ENCODE results near the gene CALCOCO2. TPM values are rescaled to one million over a fixed set of nuclear protein-coding genes. Genes with fewer than 3 reads are reported as not detected.
"Not testable (repeated sequence)": the region's sequence is repeated elsewhere in the genome, so short reads cannot be mapped to it uniquely, and the experiment has no call there.

CALCOCO2 gene
- total RNA-seq, 1 donor from 2014 or later, result 30.3 TPM

DNA sequence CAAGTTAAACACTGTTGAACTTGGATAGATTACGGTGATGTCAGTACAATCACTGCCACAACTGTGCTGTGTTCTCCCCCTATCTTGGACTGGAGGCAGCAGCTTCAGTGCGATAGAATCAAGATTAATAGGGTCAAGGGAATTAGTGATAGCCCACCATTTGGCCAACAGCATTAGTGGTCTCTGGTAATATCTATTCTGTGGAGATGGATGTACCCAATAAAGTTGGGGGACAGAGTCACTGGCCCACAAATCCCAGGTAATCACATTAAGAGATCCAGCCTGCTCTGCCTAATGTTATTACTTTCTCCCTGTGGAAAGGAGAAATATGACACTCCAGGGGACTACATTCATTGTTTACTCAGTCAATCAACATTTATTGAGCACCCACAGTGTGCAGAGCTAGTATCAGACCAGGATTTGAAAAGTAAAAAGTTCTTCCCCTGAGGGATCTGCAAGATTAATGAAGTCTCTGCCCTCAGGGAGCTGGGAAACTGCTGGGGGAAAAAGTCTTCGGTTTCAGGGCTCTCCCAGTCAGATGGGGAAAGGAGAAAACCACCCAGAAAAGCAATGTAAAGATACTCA, 38.2 kb downstream of the CALCOCO2 start:
- FAIRE-seq (no peak), DNase-seq (ENCODE audit: low read depth) (no peak)
- H3K4me3 ChIP-seq (ENCODE audit: low read depth, low read length), result no peak overlapping the region
- TF ChIP-seq, protein P1, sequence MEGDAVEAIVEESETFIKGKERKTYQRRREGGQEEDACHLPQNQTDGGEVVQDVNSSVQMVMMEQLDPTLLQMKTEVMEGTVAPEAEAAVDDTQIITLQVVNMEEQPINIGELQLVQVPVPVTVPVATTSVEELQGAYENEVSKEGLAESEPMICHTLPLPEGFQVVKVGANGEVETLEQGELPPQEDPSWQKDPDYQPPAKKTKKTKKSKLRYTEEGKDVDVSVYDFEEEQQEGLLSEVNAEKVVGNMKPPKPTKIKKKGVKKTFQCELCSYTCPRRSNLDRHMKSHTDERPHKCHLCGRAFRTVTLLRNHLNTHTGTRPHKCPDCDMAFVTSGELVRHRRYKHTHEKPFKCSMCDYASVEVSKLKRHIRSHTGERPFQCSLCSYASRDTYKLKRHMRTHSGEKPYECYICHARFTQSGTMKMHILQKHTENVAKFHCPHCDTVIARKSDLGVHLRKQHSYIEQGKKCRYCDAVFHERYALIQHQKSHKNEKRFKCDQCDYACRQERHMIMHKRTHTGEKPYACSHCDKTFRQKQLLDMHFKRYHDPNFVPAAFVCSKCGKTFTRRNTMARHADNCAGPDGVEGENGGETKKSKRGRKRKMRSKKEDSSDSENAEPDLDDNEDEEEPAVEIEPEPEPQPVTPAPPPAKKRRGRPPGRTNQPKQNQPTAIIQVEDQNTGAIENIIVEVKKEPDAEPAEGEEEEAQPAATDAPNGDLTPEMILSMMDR (IDR thresholded peaks at IDR 0.05; ENCODE audit: insufficient read depth, low read length, severe bottlenecking), result no peak
- H3K27me3 ChIP-seq (ENCODE audit: control insufficient read depth, insufficient read depth, low read length), result peaks cover 2% of the 10 kb centered on the region
- peaks cover 1% of the 10 kb centered on the region for H3K36me3 ChIP-seq (ENCODE audit: control insufficient read depth, insufficient read depth, low read length)

DNA sequence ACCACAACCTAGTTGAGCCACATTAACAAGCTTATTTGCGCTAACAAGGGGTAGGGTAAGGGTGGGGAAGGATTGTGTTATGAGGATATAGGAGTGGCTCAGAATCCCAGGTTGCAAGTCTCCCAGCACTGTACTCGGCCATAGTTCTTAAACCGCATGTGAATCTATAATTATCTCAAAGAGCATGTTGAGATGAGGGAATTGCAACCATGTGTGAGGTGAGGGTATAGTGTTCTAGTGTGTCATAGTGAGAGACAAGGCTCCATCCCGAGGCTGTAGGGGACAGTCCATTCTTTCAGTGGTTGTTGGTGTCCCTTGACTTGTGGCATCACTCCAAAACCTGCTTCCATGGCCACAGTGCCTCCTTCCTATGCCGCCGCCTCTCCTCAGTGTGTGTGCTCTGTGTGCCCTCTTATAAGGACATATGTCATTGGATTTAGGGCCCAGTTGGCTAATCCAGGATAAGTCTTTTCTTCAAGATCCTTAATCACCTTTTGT, 39.0 kb downstream of the CALCOCO2 start:
- peak; percentile 55 for FAIRE-seq
- H3K27me3 ChIP-seq (ENCODE audit: control insufficient read depth, insufficient read depth, low read length), result peaks cover 2% of the 10 kb centered on the region
- TF ChIP-seq, protein P1 (IDR thresholded peaks at IDR 0.05; ENCODE audit: insufficient read depth, low read length, severe bottlenecking), result no peak
- no peak for DNase-seq (ENCODE audit: low read depth)
- H3K36me3 ChIP-seq (ENCODE audit: control insufficient read depth, insufficient read depth, low read length), result no peaks in the 10 kb centered on the region
- H3K4me3 ChIP-seq (ENCODE audit: low read depth, low read length), result no peak overlapping the region

DNA sequence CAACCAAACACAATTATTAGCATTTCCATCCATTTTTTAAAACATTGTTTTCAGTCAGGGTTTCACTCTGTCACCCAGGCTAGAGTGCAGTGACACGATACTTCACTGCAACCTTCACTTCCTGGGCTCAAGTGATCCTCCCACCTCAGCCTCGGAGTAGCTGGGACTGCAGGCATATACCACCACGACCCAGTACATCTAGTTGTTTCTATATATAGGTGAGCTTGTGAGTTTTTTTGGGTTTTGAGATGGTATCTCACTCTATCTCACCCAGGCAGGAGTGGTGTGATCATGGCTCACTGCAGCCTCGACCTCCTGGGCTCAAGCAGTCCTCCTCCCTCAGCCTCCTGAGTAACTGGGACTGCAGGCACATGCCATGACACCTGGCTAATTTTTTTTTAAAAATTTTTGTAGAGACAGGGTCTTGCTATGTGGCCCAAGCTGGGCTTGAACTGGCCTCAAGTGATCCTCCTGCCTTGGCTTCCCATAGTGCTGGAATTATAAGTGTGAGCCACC, 40.3 kb downstream of the CALCOCO2 start:
- no peak overlapping the region for H3K4me3 ChIP-seq (ENCODE audit: low read depth, low read length)
- no peaks in the 10 kb centered on the region for H3K36me3 ChIP-seq (ENCODE audit: control insufficient read depth, insufficient read depth, low read length)
- FAIRE-seq, result no peak
- TF ChIP-seq, protein P1 (IDR thresholded peaks at IDR 0.05; ENCODE audit: insufficient read depth, low read length, severe bottlenecking), result no peak
- H3K27me3 ChIP-seq (ENCODE audit: control insufficient read depth, insufficient read depth, low read length), result peaks cover 2% of the 10 kb centered on the region
- DNase-seq (ENCODE audit: low read depth), result no peak

DNA sequence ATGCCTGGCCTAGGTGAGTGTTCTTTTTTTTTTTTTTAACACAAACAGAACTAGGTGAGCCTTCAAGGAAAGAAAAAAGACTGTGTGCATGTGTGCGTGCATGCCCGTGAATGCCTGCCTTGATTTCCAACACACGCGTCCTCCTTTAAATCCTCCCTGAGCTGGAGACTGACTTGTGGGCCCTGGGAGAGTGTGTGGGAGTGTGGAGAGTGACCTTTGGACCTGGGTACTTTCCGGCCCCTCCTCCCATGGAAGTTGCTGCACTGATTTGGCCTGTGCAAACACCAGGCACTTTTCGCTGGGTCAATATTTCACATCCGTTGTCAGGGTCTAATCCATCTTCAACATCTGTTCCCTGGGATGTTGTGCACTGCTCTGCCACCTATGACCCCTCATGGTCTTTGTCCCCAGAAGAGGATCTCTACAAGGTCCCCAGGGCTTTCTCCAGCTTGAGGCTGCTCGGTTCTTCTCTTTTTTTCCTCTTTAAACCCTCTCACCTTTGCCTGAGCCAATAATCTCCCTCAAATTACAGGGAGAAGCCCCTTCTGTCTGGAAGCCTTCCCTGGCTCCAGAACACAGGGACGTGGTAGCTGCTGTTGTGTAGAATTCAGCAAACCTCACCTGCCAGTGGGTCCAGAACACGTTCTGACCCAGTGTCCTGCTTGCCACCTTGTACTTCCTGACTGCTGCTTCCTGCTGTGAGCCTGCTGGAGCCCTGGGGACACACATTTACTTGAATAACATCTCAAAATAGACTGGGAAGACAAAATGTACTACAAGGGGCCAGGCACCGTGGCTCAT, 40.9 kb downstream of the CALCOCO2 start:
- no peaks in the 10 kb centered on the region for H3K36me3 ChIP-seq (ENCODE audit: control insufficient read depth, insufficient read depth, low read length)
- no peak overlapping the region for H3K4me3 ChIP-seq (ENCODE audit: low read depth, low read length)
- no peak for DNase-seq (ENCODE audit: low read depth)
- TF ChIP-seq, protein P1 (IDR thresholded peaks at IDR 0.05; ENCODE audit: insufficient read depth, low read length, severe bottlenecking), result no peak
- FAIRE-seq, result no peak
- H3K27me3 ChIP-seq (ENCODE audit: control insufficient read depth, insufficient read depth, low read length), result peaks cover 2% of the 10 kb centered on the region

DNA sequence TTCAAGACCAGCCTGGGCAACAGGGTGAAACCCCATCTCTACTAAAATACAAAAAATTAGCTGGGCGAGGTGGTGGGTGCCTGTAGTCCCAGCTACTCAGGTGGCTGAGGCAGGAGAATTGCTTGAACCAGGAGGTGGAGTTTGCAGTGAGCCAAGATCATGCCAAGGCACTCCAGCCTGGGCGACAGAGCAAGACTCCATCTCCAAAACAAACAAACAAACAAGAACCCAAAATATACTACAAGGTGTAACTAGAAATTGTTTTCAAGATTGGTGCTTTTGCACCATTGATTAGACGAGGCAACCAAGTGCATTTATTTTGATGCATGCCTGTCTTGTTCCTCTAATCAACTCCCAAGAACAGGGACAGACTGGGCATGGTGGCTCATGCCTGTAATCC, 41.6 kb downstream of the CALCOCO2 start:
- FAIRE-seq; H3K36me3 ChIP-seq (ENCODE audit: control insufficient read depth, insufficient read depth, low read length); H3K4me3 ChIP-seq (ENCODE audit: low read depth, low read length); DNase-seq (ENCODE audit: low read depth); H3K27me3 ChIP-seq (ENCODE audit: control insufficient read depth, insufficient read depth, low read length): not testable (repeated sequence)

DNA sequence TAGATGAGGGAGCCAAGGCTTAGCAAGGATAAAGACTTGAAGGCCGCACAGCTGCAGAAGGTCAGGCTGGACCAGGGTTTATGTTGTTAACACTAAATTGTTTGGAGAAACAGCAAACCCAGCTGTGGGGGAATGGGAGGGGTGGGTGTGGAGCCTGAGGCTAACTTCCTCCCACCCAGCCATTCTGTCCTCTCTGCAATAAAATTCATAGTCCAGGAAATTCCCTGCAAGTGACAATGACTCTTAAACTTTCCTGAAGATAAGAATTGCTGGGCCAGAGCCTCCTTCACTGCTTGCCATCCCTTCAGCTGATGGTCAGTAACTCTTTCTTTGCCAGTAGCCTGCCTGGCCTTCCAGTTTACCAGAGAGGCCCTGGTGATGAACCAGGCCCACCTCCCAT, 42.4 kb downstream of the CALCOCO2 start:
- TF ChIP-seq, protein P1 (IDR thresholded peaks at IDR 0.05; ENCODE audit: insufficient read depth, low read length, severe bottlenecking), result no peak
- Histone ChIP-seq H3K27me3 (ENCODE audit: control insufficient read depth, insufficient read depth, low read length) (peaks cover 2% of the 10 kb centered on the region), H3K4me3 (ENCODE audit: low read depth, low read length) (no peak overlapping the region), H3K36me3 (ENCODE audit: control insufficient read depth, insufficient read depth, low read length) (no peaks in the 10 kb centered on the region)
- FAIRE-seq (no peak), DNase-seq (ENCODE audit: low read depth) (no peak)
